IPS-15b (cell line): ENCODE data around the gene MOK.

ENCODE experiments used
- H3K27me3 ChIP-seq: one replicate; pipeline ENCODE4 v1.6.1; 2013; ENCODE audit warnings: low read length; ENCODE audit not compliant: control insufficient read depth, insufficient read depth
- H3K36me3 ChIP-seq: one replicate; pipeline ENCODE4 v1.6.1; 2013; ENCODE audit warnings: low read length; ENCODE audit not compliant: control insufficient read depth, insufficient read depth
- H3K4me1 ChIP-seq: one replicate; pipeline ENCODE4 v1.6.1; 2013; ENCODE audit warnings: mild to moderate bottlenecking, low read length; ENCODE audit not compliant: control insufficient read depth, insufficient read depth
- H3K4me3 ChIP-seq: one replicate; pipeline ENCODE4 v1.5.1; 2013; ENCODE audit warnings: low read depth, low read length
- H3K9ac ChIP-seq: one replicate; pipeline ENCODE4 v1.6.1; 2013; ENCODE audit warnings: low read depth, mild to moderate bottlenecking, low read length
- H3K9me3 ChIP-seq: one replicate; pipeline ENCODE4 v1.6.1; 2013; ENCODE audit warnings: mild to moderate bottlenecking, low read length; ENCODE audit not compliant: control insufficient read depth, insufficient read depth

MOK gene

GRCh38 chr14:102297436-102298170 is 7.4 kb downstream of the MOK start:
- H3K4me1 ChIP-seq = no peaks in the 10 kb centered on the region
- H3K36me3 ChIP-seq = no peaks in the 10 kb centered on the region
- H3K27me3 ChIP-seq = no peaks in the 10 kb centered on the region
- H3K9ac ChIP-seq = no peak overlapping the region
- no peaks in the 10 kb centered on the region for H3K9me3 ChIP-seq
- H3K4me3 ChIP-seq = no peak overlapping the region

DNA sequence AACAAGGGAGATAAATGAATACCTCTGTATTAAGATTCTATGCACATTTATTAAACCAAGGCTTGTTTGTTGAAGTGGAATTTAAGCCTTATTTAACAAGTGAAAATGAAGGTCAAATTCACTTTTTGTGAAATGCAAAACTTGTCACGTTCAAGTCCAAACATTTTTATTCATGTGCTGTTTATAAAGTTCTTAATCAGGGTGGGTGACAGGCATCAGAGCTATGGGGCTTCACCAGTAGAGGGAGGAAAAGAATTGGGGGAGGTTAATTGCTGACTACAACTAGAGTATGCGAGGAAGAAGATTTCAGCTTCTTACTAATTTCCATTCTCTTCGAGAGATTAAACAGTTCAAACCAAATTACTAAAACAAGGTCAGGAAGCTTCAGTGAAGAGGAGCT is 9.7 kb downstream of the MOK start:
- Histone ChIP-seq H3K4me3 (no peak overlapping the region), H3K9ac (no peak overlapping the region), H3K27me3 (no peaks in the 10 kb centered on the region), H3K4me1 (no peaks in the 10 kb centered on the region), H3K9me3 (no peaks in the 10 kb centered on the region), H3K36me3 (no peaks in the 10 kb centered on the region)

DNA sequence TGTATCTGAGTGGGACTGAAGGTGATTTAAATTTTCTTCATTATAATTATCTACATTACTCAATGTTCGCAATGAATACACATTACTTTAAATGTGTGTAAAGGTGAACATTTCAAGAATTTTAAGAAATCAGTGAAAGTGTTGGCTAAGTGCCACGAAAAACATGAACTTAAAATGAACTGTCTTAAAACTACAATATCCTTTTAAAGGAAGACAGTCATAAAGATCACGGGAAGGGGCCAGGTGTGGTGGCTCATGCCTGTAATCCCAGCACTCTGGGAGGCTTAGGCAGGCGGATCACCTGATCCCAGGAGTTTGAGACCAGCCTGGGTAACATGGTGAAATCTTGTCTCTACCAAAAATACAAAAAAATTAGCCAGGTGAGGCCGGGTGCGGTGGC is 11.2 kb downstream of the MOK start:
- Histone ChIP-seq H3K27me3 (no peaks in the 10 kb centered on the region), H3K36me3 (no peaks in the 10 kb centered on the region), H3K4me1 (no peaks in the 10 kb centered on the region), H3K4me3 (no peak overlapping the region), H3K9me3 (no peaks in the 10 kb centered on the region), H3K9ac (no peak overlapping the region)

DNA sequence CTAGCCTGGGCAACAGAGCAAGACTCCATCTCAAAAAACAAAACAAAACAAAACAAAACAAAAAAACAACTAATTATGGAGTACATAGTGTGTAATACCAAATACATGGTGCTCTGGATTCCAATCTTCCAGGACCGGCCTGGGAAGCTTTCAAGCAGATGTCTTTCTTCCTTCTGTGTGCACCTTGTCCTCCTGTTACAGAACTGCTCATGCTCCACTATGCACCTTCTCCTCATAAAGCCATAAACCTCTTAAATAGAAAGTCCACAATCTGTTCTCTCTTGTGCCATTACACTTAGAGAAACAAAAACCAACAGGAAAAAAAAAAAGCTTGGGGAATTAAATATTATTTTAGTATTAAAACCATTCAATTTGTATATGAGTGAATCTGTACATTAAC is 12.5 kb downstream of the MOK start:
- Histone ChIP-seq H3K9me3 (no peaks in the 10 kb centered on the region), H3K27me3 (no peaks in the 10 kb centered on the region), H3K4me3 (no peak overlapping the region), H3K9ac (no peak overlapping the region), H3K4me1 (no peaks in the 10 kb centered on the region), H3K36me3 (no peaks in the 10 kb centered on the region)

DNA sequence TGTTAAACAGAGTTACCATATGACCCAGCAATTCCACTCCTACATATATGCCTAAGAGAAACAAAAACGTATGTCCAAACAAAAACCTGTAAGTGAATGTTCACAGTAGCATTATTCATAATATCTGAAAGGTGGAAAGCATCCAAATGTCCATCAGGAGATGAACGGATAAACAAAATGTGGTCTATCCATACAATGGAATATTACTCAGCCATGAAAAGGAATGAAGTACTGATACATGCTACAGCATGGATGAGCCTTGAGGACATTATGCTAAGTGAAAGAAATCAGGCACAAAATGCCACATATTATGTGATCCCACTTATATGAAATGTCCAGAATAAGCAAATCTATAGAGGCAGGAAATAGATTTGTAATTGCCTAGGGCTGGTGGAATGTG is 16.8 kb downstream of the MOK start:
- H3K36me3 ChIP-seq = no peaks in the 10 kb centered on the region
- H3K4me1 ChIP-seq = no peaks in the 10 kb centered on the region
- no peaks in the 10 kb centered on the region for H3K9me3 ChIP-seq
- H3K4me3 ChIP-seq = no peak overlapping the region
- H3K27me3 ChIP-seq = no peaks in the 10 kb centered on the region
- H3K9ac ChIP-seq = no peak overlapping the region

DNA sequence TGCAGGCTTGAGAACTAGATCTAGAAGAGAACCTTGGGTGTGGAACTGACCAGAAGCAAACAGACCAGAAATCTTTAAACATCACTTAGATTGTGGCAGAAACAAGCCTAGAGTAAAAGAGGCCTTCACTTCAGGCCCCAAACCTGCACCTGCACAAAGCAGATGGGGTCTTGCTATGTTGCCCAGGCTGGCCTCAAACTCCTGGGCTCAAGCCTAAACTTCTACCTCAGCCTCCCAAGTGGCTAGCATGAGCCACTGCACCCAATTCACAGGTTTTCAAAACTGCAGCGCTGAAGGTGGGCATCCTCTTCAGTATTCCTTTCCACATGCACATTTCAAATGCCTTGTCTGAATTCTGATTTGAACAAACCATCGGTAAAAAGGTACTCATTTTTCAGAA is 19.9 kb downstream of the MOK start:
- no peak overlapping the region for H3K4me3 ChIP-seq
- H3K36me3 ChIP-seq = no peaks in the 10 kb centered on the region
- no peak overlapping the region for H3K9ac ChIP-seq

GRCh38 chr14:102283631-102284129 is 21.3 kb downstream of the MOK start:
- Histone ChIP-seq H3K4me1 (peaks cover 3% of the 10 kb centered on the region), H3K36me3 (no peaks in the 10 kb centered on the region), H3K9ac (no peak overlapping the region), H3K27me3 (no peaks in the 10 kb centered on the region), H3K4me3 (no peak overlapping the region), H3K9me3 (no peaks in the 10 kb centered on the region)

More for the DNA sequence above, 19.9 kb downstream of the MOK start:
- Histone ChIP-seq H3K4me1 (no peaks in the 10 kb centered on the region), H3K27me3 (no peaks in the 10 kb centered on the region), H3K9me3 (no peaks in the 10 kb centered on the region)

DNA sequence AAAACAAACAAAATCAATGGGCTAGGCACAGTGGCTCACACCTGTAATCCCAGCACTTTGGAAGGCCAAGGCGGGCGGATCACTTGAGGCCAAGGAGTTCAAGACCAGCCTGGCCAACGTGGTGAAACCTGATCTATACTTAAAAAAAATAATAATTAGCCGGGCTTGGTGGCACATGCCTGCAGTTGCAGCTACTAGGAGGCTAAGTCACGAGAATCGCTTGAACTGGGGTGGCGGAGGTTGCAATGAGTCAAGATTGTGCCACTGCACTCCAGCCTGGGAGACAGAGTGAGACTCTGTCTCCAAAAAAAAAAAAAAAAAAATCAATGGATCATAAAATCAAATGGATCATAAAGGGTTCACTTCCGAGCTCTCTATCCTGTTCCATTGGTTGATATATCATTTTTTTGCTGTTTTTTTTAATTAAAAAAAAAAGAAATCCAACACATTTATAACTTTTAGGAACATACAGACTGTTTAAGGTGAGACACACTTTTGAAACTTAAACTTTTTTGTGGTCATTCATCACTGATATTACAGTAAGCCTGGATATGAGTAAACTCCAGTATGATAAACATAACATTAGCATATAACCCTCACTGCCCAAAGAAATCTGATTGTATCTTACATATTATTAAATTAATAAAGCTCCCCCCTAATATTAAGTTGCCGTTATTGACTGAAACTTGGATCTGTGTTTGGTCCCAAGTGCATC is 22.1 kb downstream of the MOK start:
- H3K9me3 ChIP-seq = no peaks in the 10 kb centered on the region
- no peaks in the 10 kb centered on the region for H3K36me3 ChIP-seq
- H3K9ac ChIP-seq = no peak overlapping the region
- H3K4me1 ChIP-seq = peaks cover 3% of the 10 kb centered on the region
- no peaks in the 10 kb centered on the region for H3K27me3 ChIP-seq
- no peak overlapping the region for H3K4me3 ChIP-seq

- no peaks in the 10 kb centered on the region for H3K36me3 ChIP-seq
- H3K4me3 ChIP-seq = no peak overlapping the region
- peaks cover 3% of the 10 kb centered on the region for H3K4me1 ChIP-seq
- H3K27me3 ChIP-seq = no peaks in the 10 kb centered on the region
- no peak overlapping the region for H3K9ac ChIP-seq
- H3K9me3 ChIP-seq = no peaks in the 10 kb centered on the region
These were observed 24.5 kb downstream of the MOK start for GRCh38 chr14:102280376-102280962.

DNA sequence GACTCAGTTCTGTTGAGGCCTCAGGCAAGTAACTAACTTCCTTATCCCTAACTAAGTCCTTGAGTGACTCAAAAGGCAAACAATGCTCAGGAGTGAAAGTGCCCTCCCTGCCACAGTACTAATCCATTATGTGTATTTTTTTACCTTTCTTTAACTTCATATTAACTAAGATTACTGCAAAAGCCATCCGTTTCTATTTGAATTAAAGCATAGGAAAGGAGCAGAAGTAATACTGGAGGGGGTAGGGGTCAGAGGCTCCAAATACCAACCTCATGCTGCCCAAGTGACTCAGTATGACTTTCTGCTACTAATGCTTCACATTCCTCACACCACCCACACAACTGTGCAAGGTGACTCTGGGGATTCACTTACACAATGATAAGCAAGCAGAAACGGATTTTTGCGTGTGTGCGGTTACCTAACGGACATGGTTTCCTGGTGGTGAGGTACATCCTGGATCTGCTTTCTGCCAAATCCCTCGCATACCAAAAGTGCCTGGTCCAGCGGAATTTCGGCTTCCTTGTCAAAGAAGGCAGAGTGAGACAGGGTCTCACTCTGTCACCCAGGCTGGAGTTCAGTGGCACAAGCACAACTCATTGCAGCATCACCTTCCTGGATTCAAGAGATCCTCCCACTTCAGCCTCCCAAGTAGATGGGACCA is 25.1 kb downstream of the MOK start:
- Histone ChIP-seq H3K36me3 (no peaks in the 10 kb centered on the region), H3K4me1 (peaks cover 3% of the 10 kb centered on the region), H3K9me3 (no peaks in the 10 kb centered on the region), H3K27me3 (no peaks in the 10 kb centered on the region), H3K4me3 (no peak overlapping the region), H3K9ac (no peak overlapping the region)

GRCh38 chr14:102279282-102279681 is 25.7 kb downstream of the MOK start:
- Histone ChIP-seq H3K4me1 (peaks cover 3% of the 10 kb centered on the region), H3K27me3 (no peaks in the 10 kb centered on the region), H3K9me3 (no peaks in the 10 kb centered on the region), H3K9ac (no peak overlapping the region), H3K36me3 (no peaks in the 10 kb centered on the region), H3K4me3 (no peak overlapping the region)
